Thyroid gland (tissue), 4 donors: ENCODE data around the gene ARHGAP24.

ENCODE experiments used
- CTCF ChIP-seq, 6 experiments: fragments of 200-600 bp in 3 of 6; fragments of 450-650 bp in 3 of 6; sonication (generic) in 3 of 6; IDR thresholded peaks; one replicate each; pipeline ENCODE4 v1.5.1; 2016 to 2019; ENCODE audit warnings: antibody characterized with exemption in 6 of 6, mild to moderate bottlenecking in 2 of 6, inconsistent platforms in 1 of 6, moderate library complexity in 1 of 6
- POLR2A ChIP-seq, 2 donors: fragments of 450-650 bp; IDR thresholded peaks; one replicate each; pipeline ENCODE4 v1.6.1; 2017; ENCODE audit warnings: antibody characterized with exemption in 2 of 2, mild to moderate bottlenecking in 2 of 2, moderate library complexity in 1 of 2

- TF ChIP-seq CTCF (IDR thresholded peaks at IDR 0.05) (no peak), POLR2A (IDR thresholded peaks at IDR 0.05) (no peak)
These were observed 561.8 kb downstream of the ARHGAP24 start for GRCh38 chr4:86036736-86037135.
